Breast epithelium (tissue), 3 donors: ENCODE measurements around the gene ADD2.

Experiments used
- POLR2AphosphoS5 ChIP-seq, 3 donors: sonication (generic); formaldehyde crosslinking; IDR thresholded peaks; one replicate each; pipeline ENCODE4 v1.6.1; 2017; ENCODE audit warnings: antibody characterized with exemption in 3 of 3
- TF ChIP-seq, protein P1 (sequence below), 3 donors: fragments of 450-650 bp; IDR thresholded peaks; one replicate each; pipeline ENCODE4 v1.5.1; 2016 to 2017; ENCODE audit warnings: antibody characterized with exemption in 3 of 3, mild to moderate bottlenecking in 3 of 3, moderate library complexity in 3 of 3

DNA sequence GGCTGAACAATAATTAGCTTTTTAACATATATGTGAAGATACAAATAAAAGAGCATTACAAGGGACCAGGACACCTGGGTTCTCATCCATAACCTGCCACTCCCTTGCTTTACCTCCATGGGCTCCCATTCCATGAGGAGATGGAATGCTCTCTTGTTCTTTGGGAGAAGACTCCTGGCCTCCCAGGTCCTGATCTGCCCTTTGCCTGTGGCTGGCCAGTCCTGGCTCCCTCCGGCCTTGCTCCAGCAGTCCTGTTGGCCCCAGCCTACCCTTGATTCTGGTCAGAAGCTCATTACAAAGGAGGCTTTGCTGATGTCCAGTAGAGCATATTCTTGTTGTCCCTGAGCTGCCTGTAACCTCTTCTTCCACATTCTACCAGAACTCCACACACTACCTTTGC, 60.3 kb downstream of the ADD2 start:
- TF ChIP-seq POLR2AphosphoS5 (IDR thresholded peaks at IDR 0.05) = no peak
- TF ChIP-seq, protein P1, sequence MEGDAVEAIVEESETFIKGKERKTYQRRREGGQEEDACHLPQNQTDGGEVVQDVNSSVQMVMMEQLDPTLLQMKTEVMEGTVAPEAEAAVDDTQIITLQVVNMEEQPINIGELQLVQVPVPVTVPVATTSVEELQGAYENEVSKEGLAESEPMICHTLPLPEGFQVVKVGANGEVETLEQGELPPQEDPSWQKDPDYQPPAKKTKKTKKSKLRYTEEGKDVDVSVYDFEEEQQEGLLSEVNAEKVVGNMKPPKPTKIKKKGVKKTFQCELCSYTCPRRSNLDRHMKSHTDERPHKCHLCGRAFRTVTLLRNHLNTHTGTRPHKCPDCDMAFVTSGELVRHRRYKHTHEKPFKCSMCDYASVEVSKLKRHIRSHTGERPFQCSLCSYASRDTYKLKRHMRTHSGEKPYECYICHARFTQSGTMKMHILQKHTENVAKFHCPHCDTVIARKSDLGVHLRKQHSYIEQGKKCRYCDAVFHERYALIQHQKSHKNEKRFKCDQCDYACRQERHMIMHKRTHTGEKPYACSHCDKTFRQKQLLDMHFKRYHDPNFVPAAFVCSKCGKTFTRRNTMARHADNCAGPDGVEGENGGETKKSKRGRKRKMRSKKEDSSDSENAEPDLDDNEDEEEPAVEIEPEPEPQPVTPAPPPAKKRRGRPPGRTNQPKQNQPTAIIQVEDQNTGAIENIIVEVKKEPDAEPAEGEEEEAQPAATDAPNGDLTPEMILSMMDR (IDR thresholded peaks at IDR 0.05) = no peak
